Cardiac septum (tissue), 1 donor: Measurements from ENCODE around the gene LPAR4. TPM values are rescaled to one million over a fixed set of nuclear protein-coding genes. Genes with fewer than 3 reads are reported as not detected.

Experiments
- total RNA-seq: library from RNA; stranded (reverse); fragmentation: NEBNext Ultra II Directional; extraction: Animal tissue kit (Norgen Biotek cat#: 25700); gene quantifications from one replicate; pipeline ENCODE4 v1.2.1, GENCODE V29; 2021
- donor health status: DM: no; HTN: no; CAD: no.

LPAR4 gene
- total RNA-seq, 1 donor from 2014 or later, result 0.40 TPM

Other genes starting within 250 kb of the LPAR4 start
- 0.24 TPM for gene RTL3, start 88.4 kb upstream of the LPAR4 start, total RNA-seq
- not detected for gene P2RY10, start 197.7 kb downstream of the LPAR4 start, total RNA-seq